Parathyroid adenoma (tissue), 2 donors: ENCODE measurements around the gene GMNC.

Experiments used
- H2AFZ ChIP-seq: fragments of 300-600 bp; sonication (generic); one replicate; pipeline ENCODE4 v1.7.0; 2017; ENCODE audit warnings: antibody characterized with exemption, mild to moderate bottlenecking
- H3K27ac ChIP-seq: fragments of 300-600 bp; sonication (generic); one replicate; pipeline ENCODE4 v1.7.0; 2017
- H3K27me3 ChIP-seq: fragments of 300-600 bp; sonication (generic); one replicate; pipeline ENCODE4 v1.7.0; 2017; ENCODE audit warnings: low read length; ENCODE audit not compliant: control insufficient read depth, insufficient read depth
- H3K36me3 ChIP-seq: fragments of 300-600 bp; sonication (generic); one replicate; pipeline ENCODE4 v1.7.0; 2017; ENCODE audit warnings: low read length; ENCODE audit not compliant: control insufficient read depth, insufficient read depth
- H3K4me1 ChIP-seq: fragments of 300-600 bp; sonication (generic); one replicate; pipeline ENCODE4 v1.7.0; 2017; ENCODE audit warnings: control low read depth
- H3K4me2 ChIP-seq: fragments of 300-600 bp; sonication (generic); one replicate; pipeline ENCODE4 v1.7.0; 2017; ENCODE audit warnings: low read length
- H3K4me3 ChIP-seq: fragments of 300-600 bp; sonication (generic); one replicate; pipeline ENCODE4 v1.7.0; 2017; ENCODE audit warnings: low read depth, low read length
- H3K79me2 ChIP-seq: fragments of 300-600 bp; sonication (generic); one replicate; pipeline ENCODE4 v1.7.0; 2017; ENCODE audit warnings: control low read depth
- H3K9ac ChIP-seq: fragments of 300-600 bp; sonication (generic); one replicate; pipeline ENCODE4 v1.7.0; 2017; ENCODE audit warnings: mild to moderate bottlenecking
- H3K9me3 ChIP-seq: fragments of 300-600 bp; sonication (generic); one replicate; pipeline ENCODE4 v1.7.0; 2017; ENCODE audit warnings: low read length; ENCODE audit not compliant: control insufficient read depth
- CTCF ChIP-seq: fragments of 300-600 bp; sonication (generic); IDR thresholded peaks from one replicate; pipeline ENCODE4 v1.7.0; 2017; ENCODE audit warnings: antibody characterized with exemption, mild to moderate bottlenecking
- donor health status: primary hyperparathyroidism.

Gene GMNC

GRCh38 chr3:190870127-190870526 is 7.6 kb upstream of the GMNC start:
- no peaks in the 10 kb centered on the region for H3K9me3 ChIP-seq
- no peak overlapping the region for H3K4me3 ChIP-seq
- H3K27me3 ChIP-seq, result no peaks in the 10 kb centered on the region
- no peak overlapping the region for H3K27ac ChIP-seq
- H3K9ac ChIP-seq, result no peak overlapping the region
- no peaks in the 10 kb centered on the region for H3K36me3 ChIP-seq
- no peaks in the 10 kb centered on the region for H3K79me2 ChIP-seq
- H3K4me1 ChIP-seq, result no peaks in the 10 kb centered on the region
- H3K4me2 ChIP-seq, result no peak overlapping the region
- no peak for TF ChIP-seq CTCF
- no peak overlapping the region for H2AFZ ChIP-seq

GRCh38 chr3:190867071-190867470 is 4.6 kb upstream of the GMNC start:
- no peak for TF ChIP-seq CTCF
- no peaks in the 10 kb centered on the region for H3K36me3 ChIP-seq
- H3K27ac ChIP-seq, result no peak overlapping the region
- no peaks in the 10 kb centered on the region for H3K79me2 ChIP-seq
- H3K9ac ChIP-seq, result no peak overlapping the region
- no peaks in the 10 kb centered on the region for H3K9me3 ChIP-seq
- H2AFZ ChIP-seq, result no peak overlapping the region
- H3K4me2 ChIP-seq, result no peak overlapping the region
- H3K4me1 ChIP-seq, result no peaks in the 10 kb centered on the region
- H3K27me3 ChIP-seq, result no peaks in the 10 kb centered on the region
- no peak overlapping the region for H3K4me3 ChIP-seq

GRCh38 chr3:190865828-190866227 is 3.3 kb upstream of the GMNC start:
- no peaks in the 10 kb centered on the region for H3K27me3 ChIP-seq
- H3K4me3 ChIP-seq, result no peak overlapping the region
- no peak overlapping the region for H3K4me2 ChIP-seq
- H3K9ac ChIP-seq, result no peak overlapping the region
- no peaks in the 10 kb centered on the region for H3K9me3 ChIP-seq
- H3K79me2 ChIP-seq, result no peaks in the 10 kb centered on the region
- H3K4me1 ChIP-seq, result no peaks in the 10 kb centered on the region
- no peaks in the 10 kb centered on the region for H3K36me3 ChIP-seq
- no peak overlapping the region for H2AFZ ChIP-seq
- no peak overlapping the region for H3K27ac ChIP-seq
- TF ChIP-seq CTCF, result no peak

DNA sequence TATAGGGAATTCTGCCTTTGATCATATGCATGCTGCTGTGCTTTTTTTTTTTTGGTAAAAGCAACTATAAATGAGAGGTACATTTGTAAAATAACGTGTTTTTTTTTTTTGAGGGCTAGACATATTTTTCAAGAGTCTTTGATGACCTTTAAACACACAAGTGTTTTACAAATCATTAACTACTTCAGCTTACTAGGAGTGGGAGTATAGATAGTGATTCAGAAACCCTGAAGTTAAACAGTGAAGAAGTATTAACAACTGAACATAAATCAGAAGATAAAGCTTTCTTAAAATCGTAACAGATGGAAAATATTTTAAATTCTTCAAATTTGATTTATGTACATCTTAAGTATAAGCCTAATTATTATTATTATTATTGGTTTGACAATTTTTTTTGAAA is 2.9 kb upstream of the GMNC start:
- H2AFZ ChIP-seq, result no peak overlapping the region
- no peaks in the 10 kb centered on the region for H3K9me3 ChIP-seq
- no peak for TF ChIP-seq CTCF
- no peak overlapping the region for H3K4me2 ChIP-seq
- no peaks in the 10 kb centered on the region for H3K4me1 ChIP-seq
- no peak overlapping the region for H3K4me3 ChIP-seq
- no peaks in the 10 kb centered on the region for H3K36me3 ChIP-seq
- no peaks in the 10 kb centered on the region for H3K79me2 ChIP-seq
- no peak overlapping the region for H3K9ac ChIP-seq
- no peak overlapping the region for H3K27ac ChIP-seq
- no peaks in the 10 kb centered on the region for H3K27me3 ChIP-seq

DNA sequence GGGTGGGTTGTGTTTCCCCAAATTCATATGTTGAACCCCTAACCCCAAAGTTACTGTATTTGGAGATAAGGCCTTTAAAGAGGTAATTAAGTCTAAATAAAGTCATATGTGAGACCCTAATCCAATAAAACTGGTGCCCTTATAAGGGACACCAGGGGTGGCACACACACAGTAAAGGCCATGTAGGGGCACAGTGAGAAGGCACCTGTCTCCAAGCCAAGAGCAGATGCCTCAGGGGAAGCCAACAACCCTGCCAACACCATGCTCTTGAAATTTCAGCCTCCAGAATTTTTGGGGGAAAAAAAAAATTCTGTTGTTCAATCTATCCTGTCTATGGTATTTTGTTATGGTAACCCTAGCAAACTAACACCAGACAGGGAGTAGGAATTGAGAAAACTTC is 1.5 kb upstream of the GMNC start:
- Histone ChIP-seq H3K4me1 (no peaks in the 10 kb centered on the region), H3K9ac (no peak overlapping the region), H3K27me3 (no peaks in the 10 kb centered on the region), H3K36me3 (no peaks in the 10 kb centered on the region), H3K79me2 (no peaks in the 10 kb centered on the region), H3K9me3 (no peaks in the 10 kb centered on the region), H3K4me3 (no peak overlapping the region), H2AFZ (no peak overlapping the region), H3K27ac (no peak overlapping the region), H3K4me2 (no peak overlapping the region)
- no peak for TF ChIP-seq CTCF
